ENCODE measurements around the gene PHACTR4. TPM values are rescaled to one million over a fixed set of nuclear protein-coding genes. Genes with fewer than 3 reads are reported as not detected.
"Not testable (repeated sequence)": the region's sequence is repeated elsewhere in the genome, so short reads cannot be mapped to it uniquely, and the experiment has no call there.

The PHACTR4 gene
- total RNA-seq, 4 donors from 2014 or later = 9.1 to 17.7 (median 13.4) TPM

DNA sequence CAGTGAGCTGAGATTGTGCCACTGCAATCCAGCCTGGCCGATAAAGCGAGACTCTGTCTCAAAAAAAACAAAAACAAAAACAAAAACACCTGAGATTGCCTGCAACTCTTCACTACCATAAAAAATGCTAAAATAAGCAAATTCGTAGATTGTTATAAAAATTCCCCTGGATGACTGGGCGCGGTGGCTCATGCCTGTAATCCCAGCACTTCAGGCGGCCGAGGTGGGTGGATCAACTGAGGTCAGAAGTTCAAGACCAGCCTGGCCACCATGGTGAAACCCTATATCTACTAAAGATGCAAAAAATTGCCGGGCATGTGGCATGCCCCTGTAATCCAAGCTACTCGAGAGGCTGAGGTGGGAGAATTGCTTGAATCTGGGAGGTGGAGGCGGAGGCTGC lies 30.0 kb upstream of the PHACTR4 start:
- DNase-seq = no peak
- intact Hi-C loops (cut with DNase I; ENCODE audit: low total_unique reads) = no loop called here

DNA sequence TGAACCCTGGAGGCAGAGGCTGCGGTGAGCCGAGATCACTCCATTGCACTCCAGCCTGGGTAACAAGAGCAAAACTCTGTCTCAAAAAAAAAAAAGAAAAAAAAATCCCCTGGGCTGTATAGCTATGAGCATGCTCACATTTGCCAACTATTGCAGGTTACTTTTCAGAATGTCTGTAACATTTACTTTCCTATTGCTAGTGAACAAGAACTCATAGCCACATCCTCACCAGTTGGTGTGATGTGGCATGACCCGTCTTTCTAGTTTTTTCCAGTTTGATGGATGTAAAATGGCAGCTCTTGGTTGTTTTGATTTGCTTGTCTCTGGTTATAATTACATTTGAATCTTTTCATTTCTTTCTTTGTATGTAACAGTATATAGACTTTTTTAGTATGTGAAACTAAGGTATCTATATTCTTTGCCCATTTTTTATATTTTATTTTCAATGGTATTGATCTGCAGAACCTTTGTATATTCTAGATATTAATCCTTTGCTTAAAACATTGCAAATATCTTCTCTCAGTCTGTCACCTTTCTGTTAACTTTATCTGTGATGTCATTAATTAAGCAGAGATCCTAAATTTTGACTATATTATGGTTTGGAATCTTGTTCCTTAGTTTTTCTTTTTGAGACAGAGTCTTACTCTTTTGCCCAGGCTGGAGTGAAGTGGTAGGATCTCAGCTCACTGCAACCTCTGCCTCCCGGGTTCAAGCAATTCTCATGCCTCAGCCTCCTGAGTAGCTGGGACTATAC lies 29.1 kb upstream of the PHACTR4 start:
- H3K4me1 ChIP-seq = no peaks in the 10 kb centered on the region
- TF ChIP-seq POLR2A (IDR thresholded peaks at IDR 0.05) = no peak
- TF ChIP-seq, protein P1, sequence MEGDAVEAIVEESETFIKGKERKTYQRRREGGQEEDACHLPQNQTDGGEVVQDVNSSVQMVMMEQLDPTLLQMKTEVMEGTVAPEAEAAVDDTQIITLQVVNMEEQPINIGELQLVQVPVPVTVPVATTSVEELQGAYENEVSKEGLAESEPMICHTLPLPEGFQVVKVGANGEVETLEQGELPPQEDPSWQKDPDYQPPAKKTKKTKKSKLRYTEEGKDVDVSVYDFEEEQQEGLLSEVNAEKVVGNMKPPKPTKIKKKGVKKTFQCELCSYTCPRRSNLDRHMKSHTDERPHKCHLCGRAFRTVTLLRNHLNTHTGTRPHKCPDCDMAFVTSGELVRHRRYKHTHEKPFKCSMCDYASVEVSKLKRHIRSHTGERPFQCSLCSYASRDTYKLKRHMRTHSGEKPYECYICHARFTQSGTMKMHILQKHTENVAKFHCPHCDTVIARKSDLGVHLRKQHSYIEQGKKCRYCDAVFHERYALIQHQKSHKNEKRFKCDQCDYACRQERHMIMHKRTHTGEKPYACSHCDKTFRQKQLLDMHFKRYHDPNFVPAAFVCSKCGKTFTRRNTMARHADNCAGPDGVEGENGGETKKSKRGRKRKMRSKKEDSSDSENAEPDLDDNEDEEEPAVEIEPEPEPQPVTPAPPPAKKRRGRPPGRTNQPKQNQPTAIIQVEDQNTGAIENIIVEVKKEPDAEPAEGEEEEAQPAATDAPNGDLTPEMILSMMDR (IDR thresholded peaks at IDR 0.05 in 4 of 5, conservative IDR thresholded peaks at IDR 0.05 in 1 of 5) = no peak
- no peak for ATAC-seq
- peaks cover 0 to 2% of the 10 kb centered on the region in 2 donors for H3K36me3 ChIP-seq
- intact Hi-C loops (cut with DNase I; ENCODE audit: low total_unique reads) (no loop called here), in situ Hi-C loops (cut with MboI; ENCODE audit: low sequenced_read_pairs in 4 of 4) (no loop called here)
- H3K27me3 ChIP-seq = no peaks in the 10 kb centered on the region
- no peak overlapping the region for H3K27ac ChIP-seq
- H3K9me3 ChIP-seq = no peaks in the 10 kb centered on the region
- H3K4me3 ChIP-seq = no peak overlapping the region
- DNase-seq = no peak

More for the DNA sequence above, 30.0 kb upstream of the PHACTR4 start:
- Histone ChIP-seq H3K27ac (no peak overlapping the region), H3K9me3 (no peaks in the 10 kb centered on the region), H3K36me3 (peaks cover 0 to 11% of the 10 kb centered on the region in 2 donors), H3K4me3 (no peak overlapping the region), H3K27me3 (no peaks in the 10 kb centered on the region), H3K4me1 (no peaks in the 10 kb centered on the region)
- no peak for ATAC-seq
- in situ Hi-C loops (cut with MboI; ENCODE audit: low sequenced_read_pairs in 4 of 4) = no loop called here
- TF ChIP-seq POLR2A (IDR thresholded peaks at IDR 0.05) = no peak
- TF ChIP-seq, protein P1 (IDR thresholded peaks at IDR 0.05 in 4 of 5, conservative IDR thresholded peaks at IDR 0.05 in 1 of 5) = no peak

GRCh38 chr1:28341591-28341990 lies 27.9 kb upstream of the PHACTR4 start:
- Histone ChIP-seq H3K4me3 (no peak overlapping the region), H3K27ac (no peak overlapping the region), H3K27me3 (no peaks in the 10 kb centered on the region), H3K9me3 (no peaks in the 10 kb centered on the region), H3K4me1 (no peaks in the 10 kb centered on the region), H3K36me3 (no peaks in the 10 kb centered on the region)
- no peak for TF ChIP-seq POLR2A (IDR thresholded peaks at IDR 0.05)
- TF ChIP-seq, protein P1 (IDR thresholded peaks at IDR 0.05 in 4 of 5, conservative IDR thresholded peaks at IDR 0.05 in 1 of 5) = no peak
- in situ Hi-C loops (cut with MboI; ENCODE audit: low sequenced_read_pairs in 4 of 4) = no loop called here
- no peak for ATAC-seq
- intact Hi-C loops (cut with DNase I; ENCODE audit: low total_unique reads) = no loop called here
- DNase-seq = no peak

GRCh38 chr1:28343405-28343804 lies 26.1 kb upstream of the PHACTR4 start:
- H3K4me3 ChIP-seq = no peak overlapping the region
- no peak for DNase-seq
- intact Hi-C loops (cut with DNase I; ENCODE audit: low total_unique reads) = no loop called here
- no peaks in the 10 kb centered on the region for H3K9me3 ChIP-seq
- no peak for ATAC-seq
- TF ChIP-seq, protein P1 (IDR thresholded peaks at IDR 0.05 in 4 of 5, conservative IDR thresholded peaks at IDR 0.05 in 1 of 5) = no peak
- TF ChIP-seq POLR2A (IDR thresholded peaks at IDR 0.05) = no peak
- no peaks in the 10 kb centered on the region for H3K36me3 ChIP-seq
- H3K27ac ChIP-seq = no peak overlapping the region
- no peaks in the 10 kb centered on the region for H3K4me1 ChIP-seq
- in situ Hi-C loops (cut with MboI; ENCODE audit: low sequenced_read_pairs in 4 of 4) = no loop called here
- H3K27me3 ChIP-seq = no peaks in the 10 kb centered on the region

DNA sequence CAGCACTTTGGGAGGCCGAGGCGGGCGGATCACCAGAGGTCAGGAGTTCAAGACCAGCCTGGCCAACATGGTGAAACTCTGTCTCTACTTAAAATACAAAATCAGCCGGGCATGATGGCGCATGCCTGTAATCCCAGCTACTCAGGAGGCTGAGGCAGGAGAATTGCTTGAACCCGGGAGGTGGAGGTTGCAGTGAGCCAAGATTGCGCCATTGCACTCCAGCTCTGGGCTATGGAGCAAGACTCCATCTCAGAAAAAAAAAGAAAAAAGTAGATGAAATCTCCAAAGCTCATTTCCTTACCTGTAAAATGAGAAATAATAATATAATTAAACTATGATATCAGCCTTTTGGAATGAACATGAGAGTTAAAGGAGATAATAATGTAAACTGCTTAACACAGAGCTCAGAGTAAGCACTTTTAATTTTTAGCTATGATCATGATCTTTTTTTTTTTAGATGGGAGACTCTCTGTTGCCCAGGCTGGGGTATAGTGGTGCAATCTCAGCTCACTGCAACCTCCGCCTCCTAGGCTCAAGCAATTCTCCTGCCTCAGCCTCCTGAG lies 16.2 kb upstream of the PHACTR4 start:
- H3K9me3 ChIP-seq; H3K27ac ChIP-seq; H3K27me3 ChIP-seq; ATAC-seq; intact Hi-C loops (cut with DNase I; ENCODE audit: low total_unique reads); H3K36me3 ChIP-seq; DNase-seq; H3K4me1 ChIP-seq; H3K4me3 ChIP-seq: not testable (repeated sequence)
- in situ Hi-C loops (cut with MboI; ENCODE audit: low sequenced_read_pairs in 4 of 4) = loop anchor here in 2 of 4 donors (10.0 to 25.0 kb wide), 3 partner anchors 234 to 534 kb away; partner anchors contain the start of gene RAB42 (in 1 of the 2)

Data from gastrocnemius medialis (tissue), 4 donors.